Right renal cortex interstitium (tissue), 3 donors: Measurements from ENCODE around the gene ZNF3. TPM values are rescaled to one million over a fixed set of nuclear protein-coding genes. Genes with fewer than 3 reads are reported as not detected.
A peak's percentile ranks its signal among the peaks of the same experiment; 100 is the strongest.
"Not testable (repeated sequence)": the region's sequence is repeated elsewhere in the genome, so short reads cannot be mapped to it uniquely, and the experiment has no call there.

Experiments used
- DNase-seq, 3 donors: peaks; one replicate each; pipeline ENCODE4 v3.0.0-alpha.2; 2013; ENCODE audit warnings: low read depth in 3 of 3, low spot score in 2 of 3
- polyA plus RNA-seq, 3 donors: library from polyadenylated mRNA; unstranded; fragments of 120-200 nt; gene quantifications; one replicate each; pipeline ENCODE4 v1.2.1, GENCODE V29; 2013; ENCODE audit not compliant: insufficient read length in 3 of 3

The ZNF3 gene
- 10 to 100 TPM; 48.9 to 54.5 (median 53.0) TPM for polyA plus RNA-seq

DNA sequence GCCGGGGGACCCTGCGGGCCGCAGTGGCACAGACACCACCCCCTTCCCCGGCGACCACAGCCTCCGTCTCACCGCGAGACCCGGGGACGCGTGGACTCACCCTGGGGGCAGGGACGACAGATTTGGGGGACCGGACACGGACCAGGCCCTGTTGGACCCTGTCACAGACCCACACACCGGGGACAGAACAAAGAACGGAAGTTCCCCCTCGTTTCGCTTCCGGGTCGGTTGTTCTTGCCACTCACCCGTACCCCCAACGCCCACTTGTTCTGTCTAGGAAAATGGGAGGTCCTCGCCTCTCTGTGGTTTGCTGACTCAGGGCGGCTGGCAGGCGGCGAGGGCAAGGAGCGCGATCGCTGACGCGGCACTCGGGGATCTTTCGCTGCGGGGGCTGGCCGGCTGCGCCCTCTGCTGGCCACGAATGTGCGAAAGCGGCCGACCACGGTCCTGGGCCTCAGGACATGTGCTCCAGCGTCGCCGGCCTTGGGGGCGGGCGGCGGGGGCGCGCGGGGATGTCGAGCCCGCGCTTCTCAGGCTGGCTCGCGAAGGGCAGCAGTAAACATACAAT, at the start of gene ZNF3:
Gene ZNF3 (minus strand): TSS at position 189 of the 568 bp plus-strand sequence. CDS start 4,366 bp downstream, outside the sequence.
- DNase-seq, result peak; percentile 94 to 98 (median 96)

DNA sequence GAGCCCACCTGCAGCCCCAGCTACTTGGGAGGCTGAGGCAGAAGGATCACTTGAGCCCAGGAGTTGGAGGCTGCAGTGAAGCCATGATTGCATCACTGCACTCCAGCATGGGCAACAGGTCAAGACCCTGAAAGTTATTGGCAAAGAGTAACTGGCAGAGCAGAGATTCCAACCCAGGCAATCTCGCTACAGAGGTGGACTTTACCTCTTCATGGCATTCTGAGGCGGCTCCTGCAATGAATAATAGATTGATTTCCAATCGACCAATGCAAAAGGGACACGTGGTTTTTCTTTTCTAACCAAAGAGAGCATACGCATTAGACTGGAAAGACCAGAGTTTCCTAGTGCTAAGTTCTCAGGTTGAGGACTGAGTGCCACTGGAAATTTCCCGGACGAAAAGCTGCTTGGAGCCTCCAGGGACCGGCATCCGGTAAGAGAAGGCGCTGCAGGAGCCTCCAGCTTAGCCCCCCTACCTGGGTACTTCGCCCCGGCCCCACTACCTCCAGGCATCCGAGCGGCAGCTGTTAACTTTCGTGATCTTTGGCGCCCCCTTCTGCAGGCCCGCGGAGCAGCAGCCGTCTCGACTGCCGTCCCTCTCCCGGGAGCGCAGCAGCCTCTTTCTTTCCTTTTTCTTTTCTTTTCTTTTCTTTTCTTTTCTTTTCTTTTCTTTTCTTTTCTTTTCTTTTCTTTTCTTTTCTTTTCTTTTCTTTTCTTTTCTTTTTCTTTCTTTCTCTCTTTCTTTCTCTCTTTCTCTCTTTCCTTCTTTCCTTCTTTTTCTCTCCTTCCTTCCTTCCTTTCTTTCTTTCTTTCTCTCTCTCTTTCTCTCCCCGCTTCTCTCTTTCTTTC, 49.3 kb upstream of the ZNF3 start:
- no peak for DNase-seq

- DNase-seq, result not testable (repeated sequence)
Observed at GRCh38 chr7:100130220-100130607, 48.7 kb upstream of the ZNF3 start.

- no peak for DNase-seq
Observed at GRCh38 chr7:100128637-100128963, 47.1 kb upstream of the ZNF3 start.

DNA sequence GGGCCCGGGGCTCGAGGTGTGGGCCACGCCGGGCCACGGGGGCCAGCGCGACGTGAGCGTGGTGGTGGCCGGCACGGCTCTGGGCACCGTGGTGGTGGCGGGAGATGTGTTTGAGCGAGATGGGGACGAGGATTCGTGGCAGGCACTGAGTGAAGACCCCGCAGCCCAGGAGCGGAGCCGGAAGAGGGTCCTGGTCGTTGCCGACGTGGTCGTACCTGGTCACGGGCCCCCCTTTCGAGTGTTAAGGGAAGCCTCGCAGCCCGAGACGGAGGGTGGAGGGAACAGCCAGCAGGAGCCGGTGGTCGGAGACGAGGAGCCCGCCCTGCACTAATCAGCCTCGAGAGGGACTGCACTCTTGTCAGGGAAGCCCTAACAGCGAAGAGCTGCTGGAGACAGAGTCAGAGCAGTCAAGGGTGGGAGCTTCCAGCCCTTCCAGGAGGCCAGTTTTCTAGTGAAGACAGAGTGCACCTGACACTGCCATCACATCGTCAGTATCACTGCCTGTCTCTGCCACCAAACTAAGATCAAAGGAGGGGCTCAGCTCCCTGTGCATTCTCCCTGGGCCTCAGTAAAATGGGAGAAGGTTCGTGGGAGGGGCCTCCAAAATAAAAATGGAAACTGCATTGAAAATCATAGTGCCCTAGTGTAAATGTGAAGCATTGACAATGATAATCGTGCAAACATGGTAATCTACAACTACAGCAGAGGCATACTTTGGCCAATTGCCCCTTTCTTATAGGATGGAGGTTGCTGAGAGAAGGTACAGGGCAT, 46.5 kb upstream of the ZNF3 start:
- DNase-seq, result no peak

- DNase-seq, result peak; percentile 88 to 95 (median 91)
Observed at GRCh38 chr7:100126931-100127865, 45.7 kb upstream of the ZNF3 start, which contains the start of gene MBLAC1. Gene MBLAC1 (plus strand): TSS chr7:100126967. CDS start chr7:100127396, 429 bp downstream.

GRCh38 chr7:100126239-100126930, 44.9 kb upstream of the ZNF3 start:
- no peak for DNase-seq

DNA sequence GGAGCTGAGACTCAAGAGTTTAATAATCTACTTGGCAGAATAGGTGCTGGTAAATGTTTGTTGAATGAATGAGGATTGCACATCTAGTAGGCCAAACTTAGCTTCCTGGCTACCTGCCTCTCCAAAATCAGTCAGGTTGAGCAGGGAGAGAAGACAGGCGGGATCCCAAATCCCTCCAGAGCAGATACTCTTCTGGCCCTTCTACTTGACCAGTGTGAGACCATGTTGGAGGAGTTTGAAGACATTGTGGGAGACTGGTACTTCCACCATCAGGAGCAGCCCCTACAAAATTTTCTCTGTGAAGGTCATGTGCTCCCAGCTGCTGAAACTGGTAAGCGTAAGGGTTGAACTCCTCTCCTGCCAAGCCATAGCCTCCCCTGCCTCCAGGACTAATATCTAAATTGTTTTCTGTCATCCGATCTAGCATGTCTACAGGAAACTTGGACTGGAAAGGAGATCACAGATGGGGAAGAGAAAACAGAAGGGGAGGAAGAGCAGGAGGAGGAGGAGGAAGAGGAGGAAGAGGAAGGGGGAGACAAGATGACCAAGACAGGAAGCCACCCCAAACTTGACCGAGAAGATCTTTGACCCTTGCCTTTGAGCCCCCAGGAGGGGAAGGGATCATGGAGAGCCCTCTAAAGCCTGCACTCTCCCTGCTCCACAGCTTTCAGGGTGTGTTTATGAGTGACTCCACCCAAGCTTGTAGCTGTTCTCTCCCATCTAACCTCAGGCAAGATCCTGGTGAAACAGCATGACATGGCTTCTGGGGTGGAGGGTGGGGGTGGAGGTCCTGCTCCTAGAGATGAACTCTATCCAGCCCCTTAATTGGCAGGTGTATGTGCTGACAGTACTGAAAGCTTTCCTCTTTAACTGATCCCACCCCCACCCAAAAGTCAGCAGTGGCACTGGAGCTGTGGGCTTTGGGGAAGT, 43.0 kb upstream of the ZNF3 start:
- DNase-seq, result no peak

- DNase-seq, result no peak
Observed at GRCh38 chr7:100122568-100122967, 41.0 kb upstream of the ZNF3 start.

DNA sequence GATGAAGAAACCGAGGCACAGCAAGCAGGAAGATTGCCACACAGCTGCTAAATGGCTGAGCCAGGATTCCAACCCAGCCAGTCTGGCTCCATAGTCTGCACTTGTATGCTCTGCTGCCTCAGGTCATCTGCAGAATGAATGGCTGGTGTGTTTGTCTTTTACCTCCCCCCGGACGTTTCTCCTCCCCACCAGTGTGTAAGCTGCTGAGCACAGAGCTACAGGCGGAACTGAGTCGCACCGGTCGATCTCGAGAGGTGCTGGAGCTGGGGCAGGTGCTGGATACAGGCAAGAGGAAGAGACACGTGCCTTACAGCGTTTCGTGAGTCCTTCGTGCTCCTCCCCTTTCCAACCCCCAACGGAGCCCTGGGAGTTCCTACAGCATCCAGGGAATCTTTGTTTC, 40.5 kb upstream of the ZNF3 start:
- no peak for DNase-seq

DNA sequence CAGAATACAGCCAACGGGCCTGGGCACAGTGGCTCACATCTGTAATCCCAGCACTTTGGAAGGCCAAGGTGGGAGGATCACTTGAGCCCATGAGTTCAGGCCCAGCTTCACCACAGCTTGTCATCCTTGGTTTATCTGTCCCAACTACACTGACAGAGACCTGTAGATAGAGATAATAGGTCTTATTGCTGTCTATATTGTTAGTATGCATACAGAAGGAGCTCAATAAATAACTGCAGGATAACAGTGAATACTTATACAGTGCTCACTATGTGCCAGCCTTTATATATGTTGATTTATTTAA, 39.2 kb upstream of the ZNF3 start:
- no peak for DNase-seq

GRCh38 chr7:100119970-100120732, 38.6 kb upstream of the ZNF3 start:
- no peak for DNase-seq

DNA sequence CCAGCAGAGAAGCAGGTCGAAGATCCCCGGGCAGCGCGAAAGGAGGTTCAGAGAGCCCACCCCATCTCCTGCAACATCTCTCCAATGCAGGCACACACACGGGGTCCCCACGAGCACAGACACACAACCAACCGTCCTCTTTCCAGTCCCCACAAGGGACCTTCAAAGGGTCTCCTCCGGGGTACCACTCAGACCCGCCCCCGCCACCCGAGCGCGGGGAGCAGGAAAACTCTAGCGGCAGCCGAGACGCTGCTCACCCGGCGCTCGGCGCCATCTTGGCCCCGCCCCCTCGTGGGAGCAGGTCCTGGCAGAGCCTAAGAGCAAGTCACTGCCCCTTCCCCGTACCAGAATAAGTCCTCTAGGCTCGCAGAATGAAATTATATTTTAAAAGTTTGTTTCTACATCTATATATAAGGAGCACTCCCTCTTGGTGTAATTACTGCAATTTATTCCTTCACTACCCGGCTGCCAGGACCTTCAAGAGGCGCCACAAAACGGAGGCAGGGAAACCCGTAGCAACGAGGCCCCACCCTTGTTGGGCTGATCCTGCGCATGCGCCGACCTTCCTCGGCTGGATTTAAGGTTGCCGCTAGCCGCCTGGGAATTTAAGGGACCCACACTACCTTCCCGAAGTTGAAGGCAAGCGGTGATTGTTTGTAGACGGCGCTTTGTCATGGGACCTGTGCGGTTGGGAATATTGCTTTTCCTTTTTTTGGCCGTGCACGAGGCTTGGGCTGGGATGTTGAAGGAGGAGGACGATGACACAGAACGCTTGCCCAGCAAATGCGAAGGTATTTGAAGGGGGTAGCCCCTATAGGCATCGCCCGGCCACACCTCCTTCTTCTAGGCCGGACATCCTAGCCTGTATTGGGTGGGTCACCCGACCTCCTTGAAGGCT, 37.8 kb upstream of the ZNF3 start, which contains the start of the genes CNPY4 and TAF6:
Gene CNPY4 (plus strand): TSS at position 563 of the 898 bp plus-strand sequence. CDS start 111 bp downstream, at position 674.
Gene TAF6 (minus strand): TSS at position 287 of the 898 bp plus-strand sequence. CDS start 5,149 bp downstream, outside the sequence.
- peak; percentile 93 to 96 (median 93) for DNase-seq

DNA sequence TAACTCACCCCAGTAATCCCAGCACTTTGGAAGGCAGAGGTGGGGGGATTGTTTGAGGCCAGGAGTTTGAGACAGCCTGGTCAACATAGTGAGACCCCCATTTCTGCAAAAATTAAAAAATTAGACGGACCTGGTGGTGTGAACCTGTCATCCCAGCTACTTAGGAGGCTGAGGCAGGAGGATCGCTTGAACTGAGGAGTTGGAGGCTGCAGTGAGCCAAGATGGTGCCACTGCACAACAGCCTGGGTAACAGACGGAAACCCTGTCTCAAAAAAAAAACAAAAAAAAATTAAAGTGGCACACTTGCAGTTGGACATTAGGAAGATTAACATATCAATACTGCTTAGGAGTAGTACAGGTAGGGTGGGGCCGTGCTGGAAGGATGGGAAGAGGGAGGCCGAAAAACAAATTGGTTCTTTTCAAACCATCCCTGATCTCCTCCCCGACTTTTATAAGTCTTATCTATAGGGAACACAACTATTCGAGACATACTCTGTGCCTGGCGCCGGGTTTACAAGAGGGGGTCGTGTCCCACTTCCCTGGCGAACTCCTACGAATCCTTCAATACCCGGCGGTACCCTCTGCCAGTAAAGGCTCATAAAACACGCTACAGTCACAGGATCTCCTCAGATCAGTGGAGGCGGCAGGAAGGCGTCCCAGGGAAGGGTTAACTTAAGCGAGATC, 37.0 kb upstream of the ZNF3 start:
- no peak for DNase-seq

- no peak for DNase-seq
Observed at GRCh38 chr7:100115026-100115425, 33.5 kb upstream of the ZNF3 start.

DNA sequence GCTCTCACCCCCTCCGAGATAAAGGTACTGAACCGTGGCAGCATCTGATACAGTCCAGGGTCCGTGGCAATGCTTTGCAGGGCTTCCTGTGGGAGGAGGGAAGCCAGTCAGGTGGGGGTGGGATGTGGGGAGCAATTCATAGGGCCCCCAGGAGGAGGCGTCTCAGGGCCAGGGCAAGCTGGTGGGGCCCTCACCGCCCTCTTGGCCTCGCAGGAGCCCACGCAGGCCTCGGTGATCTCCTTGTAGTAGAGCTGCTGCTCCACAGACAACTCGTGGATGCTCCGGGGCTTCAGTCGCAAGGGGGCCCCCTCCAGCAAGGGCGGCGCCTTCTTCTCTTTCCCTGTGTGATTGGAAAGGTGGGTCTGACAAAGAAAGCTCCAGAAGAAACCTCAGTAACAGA, 30.4 kb upstream of the ZNF3 start:
- DNase-seq, result no peak
